Fibroblast of lung (primary cell): ENCODE data around the gene CCL17. TPM values are rescaled to one million over a fixed set of nuclear protein-coding genes. Genes with fewer than 3 reads are reported as not detected.

Experiments used
- DNase-seq, 2 donors: peaks; one replicate each; pipeline versions ENCODE4 v3.0.0 to v3.0.0-alpha.2; 2010; ENCODE audit warnings: low read depth in 2 of 2
- H2AFZ ChIP-seq: 2 replicates; pipeline ENCODE4 v1.5.1; 2012; ENCODE audit warnings: low read length, control low read depth, inconsistent platforms
- H3K27ac ChIP-seq: 2 replicates; pipeline ENCODE4 v1.5.1; 2011; ENCODE audit warnings: low read length, control low read depth; ENCODE audit not compliant: insufficient read depth
- H3K27me3 ChIP-seq: 2 replicates; pipeline ENCODE4 v1.5.1; 2011; ENCODE audit warnings: mild to moderate bottlenecking, low read length; ENCODE audit not compliant: control insufficient read depth, insufficient read depth
- H3K36me3 ChIP-seq: 2 replicates; pipeline ENCODE4 v1.5.1; 2011; ENCODE audit warnings: low read length; ENCODE audit not compliant: control insufficient read depth, insufficient read depth
- H3K4me1 ChIP-seq: 2 replicates; pipeline ENCODE4 v1.5.1; 2011; ENCODE audit warnings: low read length; ENCODE audit not compliant: control insufficient read depth, insufficient read depth; ENCODE audit errors: extremely low read depth
- H3K4me2 ChIP-seq: 2 replicates; pipeline ENCODE4 v1.5.1; 2011; ENCODE audit warnings: low read length, control low read depth; ENCODE audit not compliant: insufficient read depth; ENCODE audit errors: extremely low read depth
- H3K4me3 ChIP-seq, 4 experiments: fragments of 200-600 bp in 1 of 4; sonication (generic) in 1 of 4; replicated peaks in 1 of 4; 2 replicates each; pipeline ENCODE4 v1.5.1; 2011 to 2016; ENCODE audit warnings: low read length in 4 of 4, low read depth in 3 of 4, mild to moderate bottlenecking in 3 of 4, control low read depth in 2 of 4, inconsistent platforms in 1 of 4, mixed read lengths in 1 of 4; ENCODE audit not compliant: insufficient read depth in 1 of 4; ENCODE audit errors: control extremely low read depth in 1 of 4
- H3K79me2 ChIP-seq: 2 replicates; pipeline ENCODE4 v1.5.1; 2012; ENCODE audit warnings: mild to moderate bottlenecking, low read length, inconsistent platforms; ENCODE audit not compliant: control insufficient read depth, insufficient read depth
- H3K9ac ChIP-seq: 2 replicates; pipeline ENCODE4 v1.5.1; 2011; ENCODE audit warnings: mild to moderate bottlenecking, low read length, control low read depth; ENCODE audit not compliant: insufficient read depth
- H3K9me3 ChIP-seq: 2 replicates; pipeline ENCODE4 v1.5.1; 2012; ENCODE audit warnings: low read depth, low read length; ENCODE audit not compliant: control insufficient read depth, insufficient read depth
- H4K20me1 ChIP-seq: 2 replicates; pipeline ENCODE4 v1.5.1; 2011; ENCODE audit warnings: low read length; ENCODE audit not compliant: control insufficient read depth, insufficient read depth; ENCODE audit errors: extremely low read depth
- CTCF ChIP-seq, 2 donors: IDR thresholded peaks in 1 of 2; conservative IDR thresholded peaks in 1 of 2; 1 replicate in 1 of 2; 2 replicates in 1 of 2; pipeline ENCODE4 v1.5.1; 2011 to 2012; ENCODE audit warnings: low read length in 2 of 2, control low read depth in 1 of 2, inconsistent platforms in 1 of 2, low read depth in 1 of 2, mild to moderate bottlenecking in 1 of 2
- EZH2 ChIP-seq: IDR thresholded peaks from 2 replicates; pipeline ENCODE4 v1.5.1; 2012; ENCODE audit warnings: low read length, control low read depth, mild to moderate bottlenecking; ENCODE audit errors: missing control alignments
- polyA plus RNA-seq, 2 donors: library from polyadenylated mRNA; depleted of rRNA in 1 of 2; stranded (reverse) in 1 of 2; unstranded in 1 of 2; fragments of >200 nt; gene quantifications; 2 replicates each; pipeline ENCODE4 v1.2.1, GENCODE V29; 2011 to 2012; ENCODE audit warnings: missing spikeins in 1 of 2
- total RNA-seq: library from RNA; depleted of rRNA; stranded (reverse); fragments of >200 nt; gene quantifications from 2 replicates; pipeline ENCODE4 v1.2.1, GENCODE V29; 2014

CCL17 gene
- total and polyA plus RNA-seq, 2 donors (not counting 1 experiment from before 2014, with no cell fraction given) = not detected

- no peak overlapping the region for H2AFZ ChIP-seq
- H3K9me3 ChIP-seq = no peaks in the 10 kb centered on the region
- no peak overlapping the region for H3K4me2 ChIP-seq
- H3K4me1 ChIP-seq = no peaks in the 10 kb centered on the region
- H3K9ac ChIP-seq = no peak overlapping the region
- H3K4me3 ChIP-seq = no peak overlapping the region
- H4K20me1 ChIP-seq = no peaks in the 10 kb centered on the region
- no peak for TF ChIP-seq CTCF (conservative IDR thresholded peaks at IDR 0.05 in 1 of 2, IDR thresholded peaks at IDR 0.05 in 1 of 2; ENCODE audit: low read depth in 1 of 2, low read length in 2 of 2)
- TF ChIP-seq EZH2 = no peak
- no peaks in the 10 kb centered on the region for H3K36me3 ChIP-seq
- H3K79me2 ChIP-seq = no peaks in the 10 kb centered on the region
- no peak overlapping the region for H3K27ac ChIP-seq
- peaks cover 3% of the 10 kb centered on the region for H3K27me3 ChIP-seq
- DNase-seq = no peak
Observed at GRCh38 chr16:57411362-57411976, 6.9 kb downstream of the CCL17 start.

DNA sequence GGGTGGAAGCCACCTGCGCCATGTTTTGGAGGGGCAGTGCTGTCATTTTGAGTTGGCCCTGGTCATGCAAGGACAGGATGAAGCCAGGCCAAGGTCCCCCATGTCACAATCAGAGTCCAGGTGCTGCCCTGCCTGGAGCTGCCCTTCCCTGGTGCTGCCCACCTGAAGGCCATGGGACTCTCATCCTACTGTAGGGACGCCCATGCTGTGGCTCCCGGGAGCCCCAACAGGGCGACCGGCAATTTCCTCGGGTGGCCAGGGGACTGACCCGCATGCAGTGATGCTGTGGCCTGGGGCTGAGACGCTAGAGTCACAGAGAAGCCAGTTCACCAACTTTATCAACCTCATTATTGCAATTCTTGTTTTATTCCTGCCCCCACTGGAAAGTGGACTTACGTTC, 8.0 kb downstream of the CCL17 start:
- no peaks in the 10 kb centered on the region for H3K4me1 ChIP-seq
- no peak overlapping the region for H2AFZ ChIP-seq
- H3K36me3 ChIP-seq = no peaks in the 10 kb centered on the region
- H3K27me3 ChIP-seq = no peaks in the 10 kb centered on the region
- H3K9ac ChIP-seq = no peak overlapping the region
- H3K9me3 ChIP-seq = no peaks in the 10 kb centered on the region
- H3K79me2 ChIP-seq = no peaks in the 10 kb centered on the region
- no peak for DNase-seq
- no peak overlapping the region for H3K4me3 ChIP-seq
- TF ChIP-seq CTCF (conservative IDR thresholded peaks at IDR 0.05 in 1 of 2, IDR thresholded peaks at IDR 0.05 in 1 of 2; ENCODE audit: low read depth in 1 of 2, low read length in 2 of 2) = no peak
- TF ChIP-seq EZH2 = no peak
- no peak overlapping the region for H3K4me2 ChIP-seq
- no peaks in the 10 kb centered on the region for H4K20me1 ChIP-seq
- H3K27ac ChIP-seq = no peak overlapping the region

GRCh38 chr16:57413301-57413730, 8.7 kb downstream of the CCL17 start:
- H3K9me3 ChIP-seq = no peaks in the 10 kb centered on the region
- no peaks in the 10 kb centered on the region for H3K27me3 ChIP-seq
- no peak overlapping the region for H2AFZ ChIP-seq
- peaks cover 2% of the 10 kb centered on the region for H3K4me1 ChIP-seq
- TF ChIP-seq EZH2 (no peak), CTCF (conservative IDR thresholded peaks at IDR 0.05 in 1 of 2, IDR thresholded peaks at IDR 0.05 in 1 of 2; ENCODE audit: low read depth in 1 of 2, low read length in 2 of 2) (no peak)
- no peak overlapping the region for H3K4me2 ChIP-seq
- no peaks in the 10 kb centered on the region for H3K79me2 ChIP-seq
- H3K36me3 ChIP-seq = no peaks in the 10 kb centered on the region
- H3K27ac ChIP-seq = no peak overlapping the region
- no peak for DNase-seq
- no peak overlapping the region for H3K9ac ChIP-seq
- H3K4me3 ChIP-seq = no peak overlapping the region
- H4K20me1 ChIP-seq = no peaks in the 10 kb centered on the region
